ENCODE results near the gene HOXB13.
"Not testable (repeated sequence)": the region's sequence is repeated elsewhere in the genome, so short reads cannot be mapped to it uniquely, and the experiment has no call there.

HOXB13 gene

DNA sequence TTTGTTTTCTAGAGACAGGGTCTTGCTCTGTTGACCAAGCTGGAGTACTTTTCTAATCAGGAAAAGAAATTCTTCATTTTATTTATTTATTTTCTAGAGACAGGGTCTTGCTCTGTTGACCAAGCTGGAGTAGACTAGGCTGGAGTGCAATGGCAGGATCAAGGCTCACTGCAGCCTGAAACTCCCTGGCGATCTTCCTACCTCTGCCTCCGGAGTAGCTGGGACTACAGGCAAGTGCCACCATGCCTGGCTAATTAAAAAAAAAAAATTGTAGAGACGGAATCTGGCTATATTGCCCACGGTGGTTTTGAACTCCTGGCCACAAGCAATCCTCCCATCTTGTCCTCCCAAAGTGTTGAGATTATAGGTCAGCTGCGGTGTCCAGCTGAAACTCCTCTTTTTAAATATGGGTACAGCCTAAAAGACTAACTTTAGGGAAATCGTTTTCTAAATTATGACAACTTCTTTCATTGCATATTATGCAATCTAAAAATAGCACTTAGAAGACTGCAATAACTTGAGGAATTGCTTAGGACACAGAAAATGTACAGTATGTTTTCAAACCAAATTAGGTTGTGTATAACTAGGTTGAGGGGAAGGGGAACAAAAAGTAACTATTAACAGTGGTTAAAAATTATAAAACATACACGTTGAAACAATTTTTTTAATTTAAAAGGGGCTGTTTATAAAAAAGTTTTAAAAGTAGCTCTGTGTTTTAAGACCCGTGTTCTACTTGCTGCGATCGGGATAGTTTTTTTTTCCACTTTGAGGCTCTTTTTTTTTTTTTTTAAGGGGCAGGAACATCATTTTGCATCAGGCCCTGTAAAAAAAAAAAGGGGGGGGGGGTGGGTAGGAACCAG is 11.0 kb downstream of the HOXB13 start:
- Histone ChIP-seq H3K36me3 (ENCODE audit: control insufficient read depth, insufficient read depth, low read length, severe bottlenecking) (no peaks in the 10 kb centered on the region), H3K9me3 (ENCODE audit: control insufficient read depth, low read length) (no peaks in the 10 kb centered on the region), H3K27me3 (replicated peaks; ENCODE audit: control insufficient read depth, insufficient read depth, low read length) (peaks cover 97% of the 10 kb centered on the region), H3K9ac (ENCODE audit: low read length) (no peak overlapping the region), H3K4me1 (ENCODE audit: control insufficient read depth, insufficient read depth, low read length) (no peaks in the 10 kb centered on the region), H3K4me3 (ENCODE audit: low read length) (no peak overlapping the region)
- no peak for DNase-seq (ENCODE audit: low read depth)

DNA sequence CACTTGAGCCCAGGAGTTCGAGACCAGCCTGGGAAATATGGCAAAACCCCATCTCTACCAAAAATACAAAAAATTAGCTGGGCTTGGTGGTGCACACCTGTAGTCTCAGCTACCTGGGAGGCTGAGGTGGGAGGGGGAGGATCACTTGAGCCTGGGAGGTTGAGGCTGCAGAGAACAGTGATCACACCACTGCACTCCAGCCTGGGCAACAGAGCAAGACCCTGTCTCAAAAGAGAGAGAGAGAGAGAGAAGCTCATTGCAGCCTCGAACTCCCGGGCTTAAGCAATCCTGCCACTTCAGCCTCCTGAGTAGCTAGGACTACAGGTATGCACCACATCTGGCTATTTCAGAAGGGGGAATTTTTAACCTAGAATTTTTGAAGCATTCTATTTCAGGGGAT is 12.0 kb downstream of the HOXB13 start:
- DNase-seq (ENCODE audit: low read depth); H3K4me3 ChIP-seq (ENCODE audit: low read length); H3K4me1 ChIP-seq (ENCODE audit: control insufficient read depth, insufficient read depth, low read length); H3K36me3 ChIP-seq (ENCODE audit: control insufficient read depth, insufficient read depth, low read length, severe bottlenecking); H3K9me3 ChIP-seq (ENCODE audit: control insufficient read depth, low read length); H3K9ac ChIP-seq (ENCODE audit: low read length): not testable (repeated sequence)
- peaks cover 95% of the 10 kb centered on the region for H3K27me3 ChIP-seq (replicated peaks; ENCODE audit: control insufficient read depth, insufficient read depth, low read length)

DNA sequence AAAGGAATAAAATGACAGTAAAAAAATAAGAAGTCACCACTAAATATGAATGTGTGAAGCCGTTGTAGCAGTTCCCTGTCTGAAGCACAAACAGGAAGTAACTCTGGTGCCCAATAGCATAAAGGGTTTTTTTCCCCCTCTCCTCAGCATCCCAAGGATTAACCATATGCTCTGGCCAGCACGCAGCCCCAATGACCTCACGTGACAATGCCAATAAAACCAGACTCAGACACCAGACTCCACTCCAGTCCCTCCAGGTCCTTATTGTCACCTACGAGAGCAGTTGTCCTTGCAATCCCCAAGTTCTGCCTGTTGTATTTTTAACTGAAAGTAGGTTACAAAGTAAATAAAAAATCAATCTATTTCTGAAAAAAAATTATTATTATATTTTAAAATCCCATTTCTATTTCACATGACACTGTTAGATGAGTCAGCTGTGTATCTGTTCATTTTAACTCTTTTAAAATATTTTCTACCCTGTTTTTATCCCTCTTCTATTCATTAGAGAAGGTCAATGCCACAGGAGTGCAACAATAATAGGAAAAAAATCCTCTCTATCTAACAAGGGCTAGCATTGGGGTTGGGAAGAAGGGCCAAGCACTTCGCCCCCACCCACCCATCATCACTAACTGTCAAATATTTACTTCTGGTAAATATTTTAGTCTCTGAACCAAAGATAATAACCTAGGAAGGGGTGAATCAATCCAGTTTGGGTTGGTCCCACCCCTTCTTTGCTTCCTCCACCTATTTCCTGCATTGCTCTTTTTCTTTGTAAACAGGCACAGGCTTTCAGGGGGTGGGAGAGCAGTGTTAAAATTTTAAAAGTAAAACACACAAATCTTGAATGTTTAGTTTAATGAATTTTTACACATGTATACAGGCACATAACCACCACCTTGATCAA is 12.8 kb downstream of the HOXB13 start:
- H3K27me3 ChIP-seq (replicated peaks; ENCODE audit: control insufficient read depth, insufficient read depth, low read length): peaks cover 95% of the 10 kb centered on the region
- H3K9ac ChIP-seq (ENCODE audit: low read length): no peak overlapping the region
- H3K4me1 ChIP-seq (ENCODE audit: control insufficient read depth, insufficient read depth, low read length): no peaks in the 10 kb centered on the region
- H3K9me3 ChIP-seq (ENCODE audit: control insufficient read depth, low read length): no peaks in the 10 kb centered on the region
- H3K36me3 ChIP-seq (ENCODE audit: control insufficient read depth, insufficient read depth, low read length, severe bottlenecking): no peaks in the 10 kb centered on the region
- H3K4me3 ChIP-seq (ENCODE audit: low read length): no peak overlapping the region
- DNase-seq (ENCODE audit: low read depth): no peak

DNA sequence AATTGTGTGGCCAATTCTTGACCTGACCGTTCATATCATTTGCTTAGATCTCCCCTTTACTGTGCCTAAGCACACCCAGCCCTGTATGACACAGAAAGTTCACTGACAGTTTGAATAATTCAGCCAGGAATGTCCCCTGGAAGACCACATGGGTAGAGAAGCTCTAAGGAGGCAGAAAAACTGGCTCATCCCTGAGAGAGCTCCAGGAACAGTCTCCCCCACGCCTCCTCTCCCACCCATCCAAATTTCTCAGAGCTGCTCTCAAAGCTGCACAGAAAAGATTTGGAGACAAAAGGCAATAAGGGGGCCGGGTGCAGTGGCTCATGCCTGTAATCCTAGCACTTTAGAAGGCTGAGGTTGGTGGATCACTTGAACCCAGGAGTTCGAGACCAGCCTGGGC is 17.4 kb downstream of the HOXB13 start:
- no peaks in the 10 kb centered on the region for H3K4me1 ChIP-seq (ENCODE audit: control insufficient read depth, insufficient read depth, low read length)
- no peak overlapping the region for H3K4me3 ChIP-seq (ENCODE audit: low read length)
- DNase-seq (ENCODE audit: low read depth): no peak
- no peaks in the 10 kb centered on the region for H3K36me3 ChIP-seq (ENCODE audit: control insufficient read depth, insufficient read depth, low read length, severe bottlenecking)
- peaks cover 89% of the 10 kb centered on the region for H3K27me3 ChIP-seq (replicated peaks; ENCODE audit: control insufficient read depth, insufficient read depth, low read length)
- H3K9me3 ChIP-seq (ENCODE audit: control insufficient read depth, low read length): no peaks in the 10 kb centered on the region
- no peak overlapping the region for H3K9ac ChIP-seq (ENCODE audit: low read length)

DNA sequence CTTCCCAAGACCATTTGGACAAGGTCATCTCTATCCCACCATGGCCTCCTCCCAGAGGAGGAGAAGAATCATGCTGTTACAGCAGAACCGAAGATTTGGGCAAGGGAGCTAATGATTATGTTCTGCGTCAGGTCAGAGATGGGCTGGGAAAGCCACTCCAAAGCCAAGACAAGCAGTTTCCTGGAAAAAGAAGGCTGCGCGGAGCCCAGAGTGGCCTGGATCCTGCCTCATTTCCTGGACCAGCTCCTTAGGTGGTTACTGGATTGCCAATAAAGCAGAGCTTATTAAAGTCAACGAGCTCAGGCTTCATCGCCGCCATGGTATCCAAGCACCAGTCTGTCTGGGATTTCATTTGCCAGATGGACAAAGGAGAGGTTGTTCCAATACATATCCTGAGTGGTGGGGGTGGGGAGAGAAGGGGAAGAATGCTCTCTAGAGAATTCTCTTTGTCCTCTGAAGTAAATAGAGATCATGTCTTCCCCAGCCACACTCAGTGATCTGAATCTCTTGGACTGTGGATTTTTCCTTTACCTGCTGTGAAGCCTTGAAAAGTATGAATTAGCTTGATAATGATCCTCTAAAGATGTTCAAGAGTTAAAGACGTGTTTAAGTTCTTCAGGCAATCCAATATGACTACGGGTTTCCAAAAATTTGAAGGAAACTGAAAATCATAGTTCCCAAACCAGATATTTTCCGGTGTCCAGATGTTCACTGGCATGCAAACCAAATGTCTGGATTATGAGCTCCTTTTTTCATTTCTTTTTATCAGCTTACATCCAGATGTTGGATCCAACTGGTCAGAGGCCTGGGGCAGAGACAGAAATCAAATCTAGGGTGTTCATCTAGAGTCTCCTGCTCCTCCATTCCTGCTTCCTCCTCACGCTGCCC is 23.9 kb downstream of the HOXB13 start:
- no peaks in the 10 kb centered on the region for H3K9me3 ChIP-seq (ENCODE audit: control insufficient read depth, low read length)
- no peaks in the 10 kb centered on the region for H3K36me3 ChIP-seq (ENCODE audit: control insufficient read depth, insufficient read depth, low read length, severe bottlenecking)
- H3K4me1 ChIP-seq (ENCODE audit: control insufficient read depth, insufficient read depth, low read length): no peaks in the 10 kb centered on the region
- H3K4me3 ChIP-seq (ENCODE audit: low read length): no peak overlapping the region
- H3K27me3 ChIP-seq (replicated peaks; ENCODE audit: control insufficient read depth, insufficient read depth, low read length): peaks cover 85% of the 10 kb centered on the region
- DNase-seq (ENCODE audit: low read depth): no peak
- H3K9ac ChIP-seq (ENCODE audit: low read length): no peak overlapping the region

DNA sequence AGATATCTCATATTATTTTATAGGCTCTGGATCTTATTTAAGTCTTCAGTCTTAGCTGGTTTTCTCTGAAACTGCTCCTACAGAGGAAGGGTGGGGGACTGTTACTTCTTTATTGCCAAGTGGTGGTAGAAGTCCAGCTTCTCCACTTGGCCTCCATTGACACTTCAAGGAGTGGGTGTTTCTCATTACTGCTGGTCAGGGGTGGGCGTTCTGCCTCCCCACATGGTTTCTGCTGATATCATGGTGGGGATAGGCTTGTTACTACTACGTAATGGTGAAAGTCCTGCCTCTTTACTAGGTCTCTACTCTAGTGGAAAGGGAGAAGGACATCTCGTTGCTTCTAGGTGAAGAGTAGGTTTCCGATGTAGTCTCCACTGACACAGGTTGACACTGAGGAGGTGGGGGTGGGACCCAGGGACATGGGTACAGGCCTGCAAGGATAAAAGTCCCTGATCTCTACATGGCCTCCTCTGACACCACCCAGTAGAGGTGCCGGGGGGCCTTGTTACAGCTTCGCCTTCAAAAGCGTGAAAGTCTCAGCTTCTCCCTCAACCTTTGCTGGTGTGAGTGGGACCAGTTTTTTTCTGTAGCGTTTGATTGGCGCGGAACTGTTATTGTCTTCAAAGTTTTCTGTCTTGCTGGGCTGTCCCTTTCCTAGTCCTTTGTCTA is 26.6 kb downstream of the HOXB13 start:
- H3K9me3 ChIP-seq (ENCODE audit: control insufficient read depth, low read length): no peaks in the 10 kb centered on the region
- H3K27me3 ChIP-seq (replicated peaks; ENCODE audit: control insufficient read depth, insufficient read depth, low read length): peaks cover 82% of the 10 kb centered on the region
- H3K9ac ChIP-seq (ENCODE audit: low read length): no peak overlapping the region
- DNase-seq (ENCODE audit: low read depth): no peak
- no peaks in the 10 kb centered on the region for H3K36me3 ChIP-seq (ENCODE audit: control insufficient read depth, insufficient read depth, low read length, severe bottlenecking)
- H3K4me1 ChIP-seq (ENCODE audit: control insufficient read depth, insufficient read depth, low read length): no peaks in the 10 kb centered on the region
- H3K4me3 ChIP-seq (ENCODE audit: low read length): no peak overlapping the region

DNA sequence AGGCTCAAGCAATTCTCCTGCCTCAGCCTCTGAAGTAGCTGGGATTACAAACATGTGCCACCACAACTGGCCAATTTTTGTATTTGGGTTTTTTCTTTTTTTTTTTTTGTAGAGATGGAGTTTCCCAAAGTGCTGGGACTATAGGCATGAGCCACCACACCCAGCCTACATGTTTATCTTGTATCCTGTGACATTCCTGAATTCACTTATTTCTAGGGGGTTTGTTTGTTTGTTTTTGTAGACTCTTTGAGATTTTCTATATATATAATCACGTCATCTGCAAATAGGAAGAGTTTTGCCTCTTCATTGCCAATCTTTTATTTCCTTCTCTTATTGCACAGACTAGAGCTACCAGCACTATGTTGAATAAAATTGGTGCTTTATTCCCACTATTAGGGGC is 35.4 kb downstream of the HOXB13 start:
- Histone ChIP-seq H3K4me3 (ENCODE audit: low read length) (no peak overlapping the region), H3K9me3 (ENCODE audit: control insufficient read depth, low read length) (peaks cover 2% of the 10 kb centered on the region), H3K27me3 (replicated peaks; ENCODE audit: control insufficient read depth, insufficient read depth, low read length) (peaks cover 45% of the 10 kb centered on the region), H3K36me3 (ENCODE audit: control insufficient read depth, insufficient read depth, low read length, severe bottlenecking) (no peaks in the 10 kb centered on the region), H3K9ac (ENCODE audit: low read length) (no peak overlapping the region), H3K4me1 (ENCODE audit: control insufficient read depth, insufficient read depth, low read length) (no peaks in the 10 kb centered on the region)
- no peak for DNase-seq (ENCODE audit: low read depth)

DNA sequence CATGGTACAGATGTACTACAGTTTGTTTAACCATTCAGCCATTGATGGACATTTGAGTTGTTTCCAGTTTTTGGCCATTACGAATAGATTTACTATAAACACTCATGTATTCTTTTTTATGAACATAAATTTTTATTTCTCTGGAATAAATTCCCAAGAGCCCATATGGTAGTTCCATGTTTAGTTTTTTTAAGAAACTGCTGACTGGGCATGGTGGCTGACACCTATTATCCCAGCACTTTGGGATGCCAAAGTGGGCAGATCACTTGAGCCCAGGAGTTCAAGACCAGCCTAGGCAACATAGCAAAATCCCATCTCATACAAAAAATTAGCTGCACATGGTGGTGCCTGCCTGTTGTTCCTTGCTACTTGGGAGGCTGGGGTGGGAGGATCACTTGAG is 36.5 kb downstream of the HOXB13 start:
- Histone ChIP-seq H3K27me3 (replicated peaks; ENCODE audit: control insufficient read depth, insufficient read depth, low read length) (peaks cover 36% of the 10 kb centered on the region), H3K36me3 (ENCODE audit: control insufficient read depth, insufficient read depth, low read length, severe bottlenecking) (no peaks in the 10 kb centered on the region), H3K4me3 (ENCODE audit: low read length) (no peak overlapping the region), H3K9me3 (ENCODE audit: control insufficient read depth, low read length) (peaks cover 2% of the 10 kb centered on the region), H3K4me1 (ENCODE audit: control insufficient read depth, insufficient read depth, low read length) (no peaks in the 10 kb centered on the region), H3K9ac (ENCODE audit: low read length) (no peak overlapping the region)
- no peak for DNase-seq (ENCODE audit: low read depth)

DNA sequence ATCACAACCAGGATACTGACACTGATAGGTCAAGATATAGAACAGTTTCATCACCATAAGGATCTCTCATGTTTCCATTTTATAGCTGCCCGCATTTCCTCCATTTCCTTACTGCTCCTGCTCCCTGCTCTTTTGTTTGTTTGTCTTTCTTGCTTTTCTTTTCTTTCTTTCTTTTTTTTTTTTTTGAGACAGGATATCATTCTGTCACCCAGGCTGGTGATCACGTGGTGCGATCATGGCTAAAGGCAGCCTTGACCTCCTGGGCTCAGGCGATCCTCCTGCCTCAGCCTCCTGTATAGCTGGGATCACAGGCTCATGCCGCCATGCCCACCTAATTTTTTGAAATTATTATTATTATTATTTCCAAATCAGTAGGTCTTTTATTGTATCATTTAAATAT is 37.9 kb downstream of the HOXB13 start:
- DNase-seq (ENCODE audit: low read depth): no peak
- Histone ChIP-seq H3K27me3 (replicated peaks; ENCODE audit: control insufficient read depth, insufficient read depth, low read length) (peaks cover 25% of the 10 kb centered on the region), H3K4me1 (ENCODE audit: control insufficient read depth, insufficient read depth, low read length) (no peaks in the 10 kb centered on the region), H3K9me3 (ENCODE audit: control insufficient read depth, low read length) (peaks cover 2% of the 10 kb centered on the region), H3K4me3 (ENCODE audit: low read length) (no peak overlapping the region), H3K9ac (ENCODE audit: low read length) (no peak overlapping the region), H3K36me3 (ENCODE audit: control insufficient read depth, insufficient read depth, low read length, severe bottlenecking) (no peaks in the 10 kb centered on the region)

DNA sequence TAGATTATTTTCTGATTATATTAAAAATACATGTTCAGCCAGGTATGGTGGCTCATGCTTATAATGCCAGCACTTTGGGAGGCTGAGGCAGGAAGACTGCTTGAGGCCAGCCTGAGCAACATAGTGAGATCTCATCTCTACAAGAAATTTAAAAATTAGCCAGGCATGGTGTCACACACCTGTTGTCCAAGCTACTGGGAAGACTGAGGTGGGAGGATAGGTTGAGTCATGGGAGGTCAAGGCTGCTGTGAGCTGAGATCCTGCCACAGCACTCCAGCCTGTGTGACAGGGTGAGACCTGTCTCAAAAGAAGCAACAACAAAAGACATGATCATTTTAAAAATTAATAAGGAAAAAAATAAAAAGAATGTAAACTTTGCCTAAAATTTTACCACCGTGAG is 46.9 kb downstream of the HOXB13 start:
- Histone ChIP-seq H3K27me3 (replicated peaks; ENCODE audit: control insufficient read depth, insufficient read depth, low read length) (peaks cover 50% of the 10 kb centered on the region), H3K9ac (ENCODE audit: low read length) (no peak overlapping the region), H3K36me3 (ENCODE audit: control insufficient read depth, insufficient read depth, low read length, severe bottlenecking) (no peaks in the 10 kb centered on the region), H3K9me3 (ENCODE audit: control insufficient read depth, low read length) (no peaks in the 10 kb centered on the region), H3K4me1 (ENCODE audit: control insufficient read depth, insufficient read depth, low read length) (no peaks in the 10 kb centered on the region), H3K4me3 (ENCODE audit: low read length) (no peak overlapping the region)
- DNase-seq (ENCODE audit: low read depth): no peak

Measured in adipocyte (in vitro differentiated cells).